GM18868 (cell line): Measurements from ENCODE around the gene HSD17B11.
"Not testable (repeated sequence)": the region's sequence is repeated elsewhere in the genome, so short reads cannot be mapped to it uniquely, and the experiment has no call there.

Experiments used
- ATAC-seq: cut with Tn5 transposase; IDR thresholded peaks from one replicate; pipeline ENCODE4 v1.9.1; 2021; ENCODE audit warnings: mild to moderate bottlenecking, moderate library complexity; ENCODE audit not compliant: unreplicated experiment

Gene HSD17B11

DNA sequence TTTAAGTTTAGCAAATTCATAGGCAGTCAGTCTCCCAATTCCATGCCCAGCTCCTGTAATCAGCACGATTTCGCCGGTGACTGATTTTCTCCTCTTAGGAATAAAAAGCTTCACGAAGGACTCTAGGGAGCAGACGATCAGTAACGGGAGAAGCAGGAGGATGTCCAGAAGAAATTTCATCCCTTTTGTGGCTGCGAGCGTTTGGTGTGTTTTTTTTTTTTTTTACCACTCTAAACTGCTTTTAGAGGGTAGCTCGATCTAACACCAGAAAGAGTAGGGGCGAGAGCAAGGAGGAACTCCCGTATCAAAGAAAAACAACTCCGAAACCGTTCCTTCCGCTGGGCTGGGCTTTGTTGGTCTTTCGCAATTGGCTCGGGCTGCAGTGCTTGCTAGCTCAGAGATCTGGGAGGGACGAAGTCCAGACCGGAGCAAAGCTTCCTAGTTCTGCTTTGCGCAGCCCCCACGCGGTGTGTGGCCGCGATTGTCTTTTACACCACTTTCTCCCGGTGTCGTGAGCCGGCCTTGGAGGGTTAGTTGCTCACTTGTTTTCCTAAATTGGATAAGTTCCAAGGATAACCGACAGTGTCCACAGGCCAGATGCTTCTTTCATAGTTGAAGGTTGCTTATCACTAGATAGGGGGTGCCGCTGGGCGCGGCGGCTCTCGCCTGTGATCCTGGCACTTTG lies at the start of gene HSD17B11:
TSS of gene HSD17B11 (minus strand) at position 298 of the 685 bp plus-strand sequence. CDS start at position 180, 118 bp downstream.
- ATAC-seq: peak; percentile 99

DNA sequence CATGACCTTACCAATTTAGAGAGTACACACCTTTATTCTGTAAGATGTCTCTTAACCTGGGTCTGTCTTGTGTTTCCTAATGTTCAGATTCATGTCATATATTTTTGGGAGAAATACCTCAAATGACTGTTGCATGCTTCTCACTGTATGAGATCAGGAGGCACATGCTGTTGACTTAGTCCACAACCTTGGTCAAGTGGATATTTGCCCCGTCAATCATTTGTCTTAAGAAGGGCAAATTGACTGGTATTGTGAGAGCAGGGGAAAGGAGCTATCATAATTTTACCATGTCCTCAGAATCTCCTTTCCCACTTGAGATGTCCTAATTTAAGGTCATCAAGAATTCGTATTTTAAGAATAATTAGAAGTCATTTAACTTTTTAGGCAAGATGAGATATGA lies 42.4 kb upstream of the HSD17B11 start:
- ATAC-seq: no peak

GRCh38 chr4:87430038-87430437 lies 39.0 kb upstream of the HSD17B11 start:
- ATAC-seq: no peak

DNA sequence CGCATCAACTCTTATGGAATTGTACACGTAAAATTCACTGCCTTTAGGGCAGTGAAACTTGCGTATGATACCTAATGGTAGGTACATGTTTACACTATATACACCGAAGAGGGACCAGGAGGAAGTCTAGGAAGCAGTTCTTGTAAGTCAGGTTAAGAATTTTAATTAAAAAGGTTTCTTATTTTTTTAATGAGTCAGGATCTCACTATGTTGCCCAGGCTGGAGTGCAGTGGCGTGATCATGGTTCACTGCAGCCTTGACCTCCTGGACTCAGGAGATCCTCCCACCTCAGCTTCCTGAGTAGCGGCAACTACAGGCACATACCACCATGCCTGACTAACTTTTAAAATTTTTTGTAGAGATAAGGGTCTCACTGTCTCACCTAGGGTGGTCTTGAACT lies 38.0 kb upstream of the HSD17B11 start:
- ATAC-seq: no peak

GRCh38 chr4:87427518-87427868 lies 36.5 kb upstream of the HSD17B11 start:
- no peak for ATAC-seq

DNA sequence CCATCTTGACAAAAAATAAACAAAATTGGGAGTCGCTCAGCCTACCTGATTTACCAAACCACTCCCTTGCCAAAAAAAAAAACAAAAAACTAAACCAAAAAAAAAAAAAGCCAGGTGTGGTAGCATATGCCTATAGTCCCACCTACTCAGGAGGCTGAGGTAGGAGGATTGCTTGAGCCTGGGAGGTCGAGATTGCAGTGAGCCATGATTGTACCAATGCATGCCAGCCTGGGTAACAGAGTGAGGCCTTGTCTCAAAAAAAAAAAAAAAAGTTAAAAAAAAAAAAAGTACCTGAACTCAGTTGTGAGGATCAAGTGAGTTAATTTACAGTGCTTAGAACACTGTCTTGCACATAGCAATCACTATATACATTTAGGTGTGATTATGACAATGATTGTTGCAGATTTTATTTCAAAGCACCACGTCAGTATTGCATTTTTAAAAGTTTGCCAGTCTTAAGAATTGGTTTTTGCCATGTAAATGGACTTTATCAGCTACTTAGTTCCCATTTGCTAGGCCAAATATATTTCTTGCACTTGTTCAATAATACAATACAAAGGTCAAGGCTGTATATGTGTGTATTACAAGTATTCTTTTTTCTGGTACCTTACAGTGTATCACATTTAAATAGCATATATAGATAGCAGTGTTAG lies 36.0 kb upstream of the HSD17B11 start:
- ATAC-seq: no peak

DNA sequence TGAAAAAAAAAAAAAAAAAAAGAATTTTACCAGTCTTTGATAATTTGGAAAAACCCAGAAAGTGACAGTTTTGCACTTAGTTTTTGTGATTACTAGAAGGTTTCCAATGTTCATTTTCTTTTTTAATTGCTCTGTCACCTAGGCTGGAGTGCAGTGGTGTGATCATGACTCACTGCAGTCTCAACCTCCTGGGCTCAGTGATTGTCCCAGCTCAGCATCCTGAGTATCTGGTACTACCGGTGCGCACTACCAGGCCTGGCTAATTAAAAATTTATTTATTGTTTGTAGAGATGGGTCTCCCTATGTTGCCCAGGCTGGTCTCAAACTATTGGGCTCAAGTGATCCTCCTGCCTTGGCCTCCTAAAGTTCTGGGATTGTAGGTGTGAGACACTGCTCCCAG lies 34.7 kb upstream of the HSD17B11 start:
- ATAC-seq: no peak

GRCh38 chr4:87424099-87424543 lies 33.1 kb upstream of the HSD17B11 start:
- not testable (repeated sequence) for ATAC-seq

- peak; percentile 31 for ATAC-seq
Measured at GRCh38 chr4:87423317-87424098, 32.5 kb upstream of the HSD17B11 start.

DNA sequence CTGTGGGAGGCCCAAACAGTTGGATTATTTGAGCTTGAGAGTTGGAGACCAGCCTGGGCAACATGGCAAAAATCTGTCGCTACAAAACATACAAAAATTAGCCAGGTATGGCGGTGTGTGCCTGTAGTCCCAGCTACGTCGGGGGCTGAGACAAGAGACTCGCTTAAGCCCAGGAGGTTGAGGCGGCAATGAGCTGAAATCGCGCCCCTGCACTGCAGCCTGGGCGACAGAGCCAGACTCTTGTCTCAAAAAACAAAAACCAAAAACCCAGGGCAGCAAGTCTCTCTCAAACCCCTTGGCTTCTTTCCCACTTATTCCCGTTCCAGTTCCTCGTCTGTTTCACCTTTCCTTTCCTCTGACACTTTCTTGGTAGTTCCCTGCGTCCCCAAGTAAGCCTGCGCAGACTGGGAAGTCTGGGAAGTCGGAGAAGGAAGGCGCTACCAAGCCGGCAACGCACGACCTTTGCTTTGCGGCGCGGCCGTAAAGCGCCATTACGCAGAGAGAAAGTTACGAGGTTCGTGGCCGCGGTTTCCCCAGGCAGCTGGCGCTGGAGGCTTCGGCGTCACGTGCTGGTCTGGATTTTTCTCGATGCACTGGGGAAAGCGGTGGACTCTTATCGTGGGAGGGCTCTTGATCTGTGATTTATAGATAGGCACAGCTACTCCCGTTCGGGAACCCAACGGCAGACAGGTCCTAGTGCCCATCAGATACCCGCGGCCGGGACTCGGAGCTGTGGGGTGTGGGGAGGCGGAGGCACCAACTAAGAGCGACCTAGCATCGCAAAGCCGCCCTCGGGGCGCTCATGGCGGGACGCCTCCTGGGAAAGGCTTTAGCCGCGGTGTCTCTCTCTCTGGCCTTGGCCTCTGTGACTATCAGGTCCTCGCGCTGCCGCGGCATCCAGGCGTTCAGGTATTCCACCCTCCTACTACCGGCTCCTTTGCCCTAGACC lies 31.4 kb upstream of the HSD17B11 start, which contains the start of gene NUDT9:
TSS of gene NUDT9 (plus strand) at position 470 of the 949 bp plus-strand sequence. CDS start at position 803, 333 bp downstream.
- peak; percentile 86 for ATAC-seq

GRCh38 chr4:87420276-87420830 lies 29.4 kb upstream of the HSD17B11 start:
- ATAC-seq: no peak

- no peak for ATAC-seq
Measured at GRCh38 chr4:87419578-87420249, 28.7 kb upstream of the HSD17B11 start.

- not testable (repeated sequence) for ATAC-seq
Measured at GRCh38 chr4:87418410-87418809, 27.4 kb upstream of the HSD17B11 start.

- no peak for ATAC-seq
Measured at GRCh38 chr4:87416965-87417364, 26.0 kb upstream of the HSD17B11 start.

- no peak for ATAC-seq
Measured at GRCh38 chr4:87414816-87415215, 23.8 kb upstream of the HSD17B11 start.

GRCh38 chr4:87410679-87411078 lies 19.7 kb upstream of the HSD17B11 start:
- ATAC-seq: no peak

DNA sequence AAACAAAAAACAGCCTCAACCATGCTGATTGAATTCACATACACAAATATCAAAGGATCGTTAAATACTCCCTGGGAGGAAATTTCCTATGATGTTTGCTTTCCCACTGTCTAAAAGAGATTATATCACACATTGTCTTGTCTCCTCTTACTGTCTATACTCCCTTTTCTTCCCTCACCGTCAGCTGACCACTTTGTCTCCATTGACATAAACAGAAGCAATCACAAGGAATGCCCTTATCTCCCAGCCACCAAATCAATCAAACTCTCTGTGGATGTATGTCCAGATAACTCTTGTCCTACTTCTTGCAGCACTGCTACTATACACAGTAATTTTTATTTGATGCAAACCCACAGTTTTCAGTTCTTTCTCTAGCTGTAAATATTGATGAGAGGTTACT lies 19.2 kb upstream of the HSD17B11 start:
- no peak for ATAC-seq

DNA sequence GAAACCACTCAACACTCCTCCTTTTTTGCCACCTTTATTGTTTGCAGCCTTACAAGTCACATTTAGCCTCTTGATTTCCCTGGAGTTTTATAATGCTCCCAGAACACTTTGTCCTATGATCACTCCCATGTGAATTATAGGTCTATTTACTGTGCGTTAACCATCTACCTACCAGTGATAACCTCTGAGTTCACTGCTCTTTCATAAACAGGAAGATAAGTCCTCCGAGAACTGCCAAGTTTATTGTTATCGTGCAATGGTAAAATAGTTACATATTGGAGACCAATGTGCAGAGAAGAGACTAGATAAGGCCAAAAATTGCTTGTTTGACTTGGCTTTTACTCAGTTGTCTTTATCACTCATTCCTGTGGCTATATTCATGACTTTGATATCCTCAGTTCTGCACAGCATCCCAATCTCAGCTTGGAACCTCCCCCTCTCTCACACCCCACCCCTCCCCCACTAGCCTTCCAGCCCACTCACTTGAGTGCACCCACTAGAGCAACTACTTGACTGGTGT lies 18.5 kb upstream of the HSD17B11 start:
- no peak for ATAC-seq

GRCh38 chr4:87406902-87407301 lies 15.9 kb upstream of the HSD17B11 start:
- not testable (repeated sequence) for ATAC-seq
